ENCODE results near the gene COPS8.

Gene COPS8

GRCh38 chr2:237085248-237086221 is at the start of gene COPS8:
TSS of gene COPS8 (plus strand) at chr2:237085889. CDS start at chr2:237085965, 76 bp downstream.
- peaks cover 3% of the 10 kb centered on the region for H3K36me3 Mint-ChIP-seq
- H3K4me3 Mint-ChIP-seq = peak within 1 kb of the TSS; percentile 96
- peaks cover 11% of the 10 kb centered on the region for H3K4me1 Mint-ChIP-seq
- no peaks in the 10 kb centered on the region for H3K27me3 Mint-ChIP-seq
- H3K9me3 Mint-ChIP-seq = no peaks in the 10 kb centered on the region
- peak within 1 kb of the TSS; percentile 96 for H3K27ac Mint-ChIP-seq
- peak; percentile 100 for ATAC-seq

DNA sequence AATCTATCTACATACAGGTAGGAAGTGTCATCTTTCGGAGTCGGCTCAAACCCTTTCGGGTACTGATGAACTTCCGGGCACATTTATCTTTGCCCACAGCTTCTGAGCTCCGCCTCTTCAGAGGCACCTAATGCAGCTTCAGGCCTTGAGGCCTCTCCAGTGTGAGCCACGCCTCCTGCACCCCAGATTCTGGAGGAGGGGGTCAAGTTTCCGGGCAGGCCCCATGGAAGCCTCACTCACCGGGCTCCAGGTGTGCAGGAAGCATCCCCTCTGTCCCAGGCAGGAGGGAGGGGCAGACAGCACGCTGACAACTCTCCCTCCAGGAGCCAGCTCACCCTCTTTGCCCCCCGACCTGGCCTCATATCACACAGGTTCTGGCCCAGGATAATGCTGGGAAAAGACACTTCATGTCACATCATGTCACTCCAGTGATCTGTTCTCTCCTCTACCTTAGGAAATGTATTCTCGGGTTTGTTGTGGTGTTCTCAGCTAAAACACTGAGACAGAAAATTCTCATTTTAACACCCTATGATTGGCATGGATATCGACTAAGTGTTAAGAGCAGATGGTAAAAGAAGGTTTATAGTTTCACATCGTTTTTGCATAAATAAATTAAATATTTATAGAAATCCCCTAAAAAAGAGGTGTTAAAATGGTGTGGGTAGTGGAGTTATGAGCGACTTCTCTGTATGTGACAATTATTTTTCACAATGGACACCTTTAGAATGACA is 46.2 kb upstream of the COPS8 start:
- H3K4me1 Mint-ChIP-seq = no peaks in the 10 kb centered on the region
- H3K4me3 Mint-ChIP-seq = no peak overlapping the region

DNA sequence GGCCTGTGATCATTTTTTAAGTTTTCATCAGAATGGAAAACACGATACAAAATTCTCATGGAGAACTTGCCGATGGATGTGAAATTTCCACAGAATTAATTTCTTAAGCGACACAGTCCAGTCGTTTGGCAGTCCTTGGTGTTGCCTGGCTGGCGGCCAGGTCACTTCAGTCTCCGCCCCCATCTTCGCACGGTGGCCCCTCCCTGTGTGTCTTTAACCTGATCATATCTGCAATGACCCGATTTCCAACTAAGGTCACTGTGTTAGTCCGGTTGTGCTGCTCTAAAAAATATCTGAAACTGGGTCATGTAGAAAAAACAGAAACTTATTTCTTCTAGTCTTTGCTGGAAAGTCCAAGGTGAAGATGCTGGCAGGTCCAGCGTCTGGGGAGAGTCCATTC is 44.5 kb upstream of the COPS8 start:
- H3K36me3 Mint-ChIP-seq = no peaks in the 10 kb centered on the region
- ATAC-seq = no peak
- no peaks in the 10 kb centered on the region for H3K4me1 Mint-ChIP-seq
- H3K27ac Mint-ChIP-seq = no peak overlapping the region
- no peaks in the 10 kb centered on the region for H3K9me3 Mint-ChIP-seq
- H3K4me3 Mint-ChIP-seq = no peak overlapping the region
- no peaks in the 10 kb centered on the region for H3K27me3 Mint-ChIP-seq

More for the DNA sequence above, 46.2 kb upstream of the COPS8 start:
- no peak for ATAC-seq
- Mint-ChIP-seq H3K36me3 (no peaks in the 10 kb centered on the region), H3K27ac (no peak overlapping the region), H3K9me3 (no peaks in the 10 kb centered on the region), H3K27me3 (no peaks in the 10 kb centered on the region)

DNA sequence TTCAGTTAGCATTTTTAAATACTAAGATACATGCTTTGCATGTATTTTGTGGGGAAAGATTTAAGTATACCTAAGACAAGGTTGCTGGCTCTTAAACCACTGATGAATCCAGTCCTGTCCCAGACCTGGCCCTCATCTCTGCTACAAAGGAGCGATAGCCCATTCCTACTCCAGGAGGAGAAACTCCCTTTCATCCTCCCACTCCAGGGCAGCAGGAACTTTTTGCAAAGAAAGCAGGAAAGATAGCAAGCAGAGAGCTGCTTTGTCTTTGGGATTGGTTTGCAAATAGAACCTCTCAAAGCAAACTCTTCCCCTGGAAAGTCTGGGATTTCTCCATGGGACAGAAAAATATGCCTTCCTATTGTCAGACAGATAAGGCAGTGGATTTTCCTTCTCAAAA is 43.6 kb upstream of the COPS8 start:
- Mint-ChIP-seq H3K27ac (no peak overlapping the region), H3K9me3 (peaks cover 1% of the 10 kb centered on the region), H3K27me3 (no peaks in the 10 kb centered on the region), H3K36me3 (no peaks in the 10 kb centered on the region), H3K4me3 (no peak overlapping the region), H3K4me1 (no peaks in the 10 kb centered on the region)
- ATAC-seq = no peak

DNA sequence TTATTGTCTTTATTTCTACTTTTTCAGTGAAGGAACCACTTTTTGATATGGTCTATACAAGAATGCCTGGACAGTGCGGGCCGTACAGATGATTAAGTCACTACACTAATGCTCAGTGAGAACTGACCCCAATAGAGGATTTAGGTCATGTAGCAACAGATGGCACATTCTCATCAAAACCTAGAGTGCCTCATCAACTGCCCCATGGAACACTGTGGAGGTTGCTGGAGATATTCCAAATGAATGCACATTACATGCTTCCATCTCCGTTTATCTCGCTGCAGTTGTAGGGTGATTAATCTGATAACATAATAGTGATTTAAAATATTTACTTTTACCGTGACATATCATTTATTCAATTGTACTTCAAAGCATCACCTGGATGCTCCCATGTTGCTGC is 41.8 kb upstream of the COPS8 start:
- no peaks in the 10 kb centered on the region for H3K27me3 Mint-ChIP-seq
- H3K9me3 Mint-ChIP-seq = peaks cover 7% of the 10 kb centered on the region
- no peak overlapping the region for H3K4me3 Mint-ChIP-seq
- no peak for ATAC-seq
- H3K36me3 Mint-ChIP-seq = no peaks in the 10 kb centered on the region
- H3K27ac Mint-ChIP-seq = no peak overlapping the region
- no peaks in the 10 kb centered on the region for H3K4me1 Mint-ChIP-seq

DNA sequence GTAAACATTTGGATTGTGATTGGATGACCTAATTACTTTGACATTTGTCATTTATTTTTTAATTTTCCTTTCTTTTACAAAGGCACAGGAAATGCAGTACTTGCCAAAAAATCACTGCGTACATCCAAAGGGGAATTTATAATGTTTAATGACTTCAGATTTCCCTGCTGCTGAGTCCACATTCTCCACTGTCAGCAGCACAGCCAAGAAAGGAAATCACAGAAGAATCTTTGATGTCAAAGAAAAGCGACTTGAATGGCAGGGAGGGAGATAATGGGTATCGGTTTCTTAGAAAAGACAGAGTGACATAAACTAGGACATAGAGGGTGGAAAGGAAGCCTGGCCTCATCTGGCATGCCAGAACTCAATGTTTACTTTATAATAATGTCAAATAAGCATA is 41.4 kb upstream of the COPS8 start:
- Mint-ChIP-seq H3K27me3 (no peaks in the 10 kb centered on the region), H3K4me1 (no peaks in the 10 kb centered on the region), H3K9me3 (peaks cover 7% of the 10 kb centered on the region), H3K27ac (no peak overlapping the region), H3K36me3 (no peaks in the 10 kb centered on the region), H3K4me3 (no peak overlapping the region)
- ATAC-seq = no peak

DNA sequence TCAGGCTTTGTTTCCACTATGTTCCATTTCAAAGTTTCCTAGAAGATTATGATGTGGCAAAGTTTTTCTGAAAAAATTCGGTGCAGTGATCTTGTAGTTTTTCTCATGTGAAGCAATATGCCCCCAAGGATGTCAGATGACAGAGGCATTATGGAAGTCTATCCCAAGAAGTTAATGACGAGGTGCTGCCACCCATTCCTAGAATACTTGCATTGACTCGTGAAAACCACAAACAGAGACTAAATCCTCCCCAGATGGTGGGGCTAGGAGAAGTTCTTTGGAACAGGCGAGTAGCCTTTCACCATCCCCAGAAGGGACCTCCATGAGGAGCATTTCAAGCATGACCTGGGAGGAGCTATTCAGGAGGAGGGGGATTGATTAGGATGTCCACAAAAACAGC is 40.2 kb upstream of the COPS8 start:
- Mint-ChIP-seq H3K27ac (no peak overlapping the region), H3K4me1 (no peaks in the 10 kb centered on the region), H3K27me3 (peaks cover 8% of the 10 kb centered on the region), H3K36me3 (no peaks in the 10 kb centered on the region), H3K9me3 (peaks cover 11% of the 10 kb centered on the region), H3K4me3 (no peak overlapping the region)
- ATAC-seq = no peak

GRCh38 chr2:237048595-237048994 is 37.1 kb upstream of the COPS8 start:
- no peak for ATAC-seq
- Mint-ChIP-seq H3K36me3 (no peaks in the 10 kb centered on the region), H3K4me3 (no peak overlapping the region), H3K27me3 (peaks cover 38% of the 10 kb centered on the region), H3K4me1 (no peaks in the 10 kb centered on the region), H3K27ac (no peak overlapping the region), H3K9me3 (peaks cover 11% of the 10 kb centered on the region)

DNA sequence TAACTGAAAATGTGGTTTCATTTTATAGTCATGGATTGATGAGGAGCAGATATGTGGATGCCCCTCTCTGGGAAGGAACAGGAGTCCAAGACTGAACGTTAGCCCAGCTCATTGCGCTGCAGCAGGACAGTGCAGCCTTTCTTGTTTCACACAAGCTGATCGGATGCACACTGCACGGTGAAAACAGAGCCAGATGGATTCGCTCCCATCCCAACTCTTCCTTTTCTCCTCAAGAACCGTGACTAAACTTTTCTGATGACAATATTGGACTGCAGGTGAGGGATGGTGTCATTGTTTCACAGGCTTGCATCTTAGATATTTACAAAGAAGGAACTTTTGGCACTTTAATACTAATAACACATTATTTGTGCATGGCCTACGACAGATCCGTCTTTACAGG is 33.8 kb upstream of the COPS8 start:
- no peak for ATAC-seq
- no peaks in the 10 kb centered on the region for H3K4me1 Mint-ChIP-seq
- no peaks in the 10 kb centered on the region for H3K36me3 Mint-ChIP-seq
- H3K9me3 Mint-ChIP-seq = peaks cover 11% of the 10 kb centered on the region
- H3K27me3 Mint-ChIP-seq = peaks cover 38% of the 10 kb centered on the region
- H3K27ac Mint-ChIP-seq = no peak overlapping the region
- H3K4me3 Mint-ChIP-seq = no peak overlapping the region

DNA sequence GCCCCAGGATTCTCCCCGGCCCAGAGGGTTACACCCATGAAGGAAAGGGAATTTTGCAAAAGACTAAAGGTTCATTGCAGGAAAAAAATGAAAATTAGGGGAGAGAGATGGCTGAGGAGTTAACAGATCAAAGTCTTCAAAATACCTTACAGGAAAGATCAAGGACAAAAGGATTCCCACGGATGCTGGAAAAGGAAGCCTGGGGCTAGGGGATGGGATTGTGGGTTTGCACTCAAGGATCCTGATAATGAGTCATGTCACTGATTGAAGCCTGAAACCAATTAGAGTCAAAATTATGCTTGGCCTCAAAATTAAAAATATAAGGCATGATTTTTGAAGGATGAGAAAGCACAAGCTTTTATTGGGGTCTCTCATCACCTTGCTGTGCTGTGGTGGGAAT is 32.6 kb upstream of the COPS8 start:
- Mint-ChIP-seq H3K9me3 (peaks cover 7% of the 10 kb centered on the region), H3K27me3 (peaks cover 38% of the 10 kb centered on the region), H3K36me3 (no peaks in the 10 kb centered on the region), H3K4me1 (peaks cover 7% of the 10 kb centered on the region), H3K4me3 (no peak overlapping the region), H3K27ac (no peak overlapping the region)
- no peak for ATAC-seq

DNA sequence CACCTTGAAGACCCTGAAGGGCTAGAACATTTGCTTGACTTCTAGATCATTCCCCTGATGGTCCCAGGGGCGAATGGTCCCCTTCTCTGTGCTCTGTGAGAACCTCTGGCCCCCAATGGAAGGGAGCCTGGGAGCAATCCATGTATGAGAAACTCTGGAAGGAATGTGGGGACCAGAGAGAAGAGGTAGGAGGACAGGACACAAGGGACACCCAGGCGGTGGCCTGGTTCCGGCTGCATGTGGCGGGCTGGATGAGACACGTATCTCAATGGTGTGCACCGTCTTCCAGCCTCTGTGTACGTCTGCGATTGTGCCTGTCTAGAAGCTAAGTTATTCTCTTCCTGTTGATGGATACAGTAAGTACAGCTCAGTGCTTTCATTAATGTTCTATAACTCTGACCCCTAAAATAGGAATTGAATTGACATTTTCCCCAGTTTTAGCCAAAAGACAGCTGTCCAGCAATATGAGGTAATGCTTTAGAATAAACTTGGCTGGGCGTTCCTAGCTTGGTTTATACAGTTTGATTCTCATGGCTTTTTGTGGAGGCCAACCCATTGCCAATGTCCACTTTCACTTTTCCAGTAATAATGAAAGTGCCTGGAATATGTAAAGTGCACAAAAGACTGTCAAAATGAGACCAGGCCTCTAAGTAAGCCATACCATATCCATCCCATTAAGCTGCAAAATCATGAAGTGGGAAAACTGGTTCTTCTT is 30.1 kb upstream of the COPS8 start:
- Mint-ChIP-seq H3K4me1 (peaks cover 32% of the 10 kb centered on the region), H3K4me3 (no peak overlapping the region), H3K27me3 (peaks cover 28% of the 10 kb centered on the region), H3K27ac (no peak overlapping the region), H3K36me3 (no peaks in the 10 kb centered on the region), H3K9me3 (no peaks in the 10 kb centered on the region)
- ATAC-seq = no peak

GRCh38 chr2:237056287-237056875 is 29.3 kb upstream of the COPS8 start:
- no peak overlapping the region for H3K4me3 Mint-ChIP-seq

DNA sequence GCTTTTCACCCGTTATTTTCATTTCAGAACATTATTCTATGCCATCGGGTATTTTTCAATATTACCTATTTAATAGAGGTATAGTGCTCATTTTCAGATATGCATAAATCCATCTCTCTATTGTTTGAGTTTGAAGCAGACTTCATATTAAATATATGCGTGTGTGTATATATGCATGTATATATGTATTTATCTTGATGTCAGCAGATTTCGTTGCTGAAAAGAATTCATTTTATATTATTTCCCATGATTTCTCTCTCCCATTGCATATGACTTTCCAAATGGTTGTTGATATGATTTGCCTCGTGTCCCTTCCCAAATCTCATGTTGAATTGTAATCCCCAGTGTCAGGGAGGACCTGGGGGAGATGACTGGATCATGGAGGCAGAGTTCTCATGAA is 28.6 kb upstream of the COPS8 start:
- Mint-ChIP-seq H3K4me3 (no peak overlapping the region), H3K9me3 (no peaks in the 10 kb centered on the region), H3K27me3 (peaks cover 13% of the 10 kb centered on the region), H3K4me1 (peaks cover 42% of the 10 kb centered on the region), H3K36me3 (no peaks in the 10 kb centered on the region), H3K27ac (no peak overlapping the region)
- ATAC-seq = no peak

More at GRCh38 chr2:237056287-237056875, 29.3 kb upstream of the COPS8 start:
- peaks cover 40% of the 10 kb centered on the region for H3K4me1 Mint-ChIP-seq
- H3K27me3 Mint-ChIP-seq = peaks cover 20% of the 10 kb centered on the region
- ATAC-seq = no peak
- H3K9me3 Mint-ChIP-seq = no peaks in the 10 kb centered on the region
- H3K27ac Mint-ChIP-seq = no peak overlapping the region
- H3K36me3 Mint-ChIP-seq = no peaks in the 10 kb centered on the region

GRCh38 chr2:237057893-237058300 is 27.8 kb upstream of the COPS8 start:
- no peak overlapping the region for H3K4me3 Mint-ChIP-seq
- ATAC-seq = peak; percentile 78
- H3K36me3 Mint-ChIP-seq = no peaks in the 10 kb centered on the region
- H3K4me1 Mint-ChIP-seq = peaks cover 42% of the 10 kb centered on the region
- peaks cover 5% of the 10 kb centered on the region for H3K27me3 Mint-ChIP-seq
- no peaks in the 10 kb centered on the region for H3K9me3 Mint-ChIP-seq
- H3K27ac Mint-ChIP-seq = no peak overlapping the region

GRCh38 chr2:237058423-237058822 is 27.3 kb upstream of the COPS8 start:
- H3K4me1 Mint-ChIP-seq = peaks cover 42% of the 10 kb centered on the region
- no peak for ATAC-seq
- no peaks in the 10 kb centered on the region for H3K36me3 Mint-ChIP-seq
- peak overlapping the region; percentile 57 for H3K4me3 Mint-ChIP-seq
- H3K9me3 Mint-ChIP-seq = no peaks in the 10 kb centered on the region
- peak overlapping the region; percentile 73 for H3K27ac Mint-ChIP-seq
- no peaks in the 10 kb centered on the region for H3K27me3 Mint-ChIP-seq
